ENCODE data around the gene PSMG4. TPM values are rescaled to one million over a fixed set of nuclear protein-coding genes. Genes with fewer than 3 reads are reported as not detected.

Gene PSMG4
- total RNA-seq, 1 experiment from 2014 or later, result 29.3 TPM

DNA sequence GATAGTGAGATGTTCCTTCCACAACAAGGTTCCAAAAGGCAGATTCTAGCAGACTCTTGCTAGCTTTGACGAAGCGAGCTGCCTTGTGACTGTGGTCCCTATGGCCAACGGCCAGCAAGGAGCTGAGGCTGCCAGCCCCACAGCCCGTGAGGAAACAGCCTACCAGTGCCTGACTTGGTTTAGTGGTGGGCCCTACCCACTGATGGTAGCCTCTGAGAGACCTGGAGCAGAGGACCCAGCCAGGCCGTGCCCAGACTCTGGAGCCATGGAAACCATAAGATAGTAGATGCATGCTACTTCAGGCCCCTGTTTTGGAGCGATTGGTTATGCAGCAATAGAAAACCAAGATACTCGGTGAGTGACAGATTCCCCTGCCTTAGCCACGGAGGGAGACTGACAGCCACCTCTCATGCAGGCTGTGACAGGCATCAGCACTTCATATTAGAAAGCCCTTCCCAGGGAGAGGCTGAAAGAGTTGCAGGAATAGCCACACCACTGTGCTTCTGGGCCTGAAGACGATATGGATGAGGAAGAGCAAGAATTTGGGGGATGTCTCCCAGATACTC is 19.2 kb downstream of the PSMG4 start:
- Histone ChIP-seq H4K5ac (ENCODE audit: insufficient read length, low read depth, low read length) (no peak overlapping the region), H4K8ac (replicated peaks; ENCODE audit: insufficient read length, low read depth, low read length) (no peak overlapping the region), H2BK5ac (ENCODE audit: insufficient read length, low read length) (no peak overlapping the region), H3K23me2 (ENCODE audit: insufficient read length, low read depth, low read length, poor library complexity, severe bottlenecking) (no peaks in the 10 kb centered on the region), H3K4ac (ENCODE audit: low read depth, low read length) (no peak overlapping the region), H2BK12ac (ENCODE audit: insufficient read length, low read depth, low read length) (no peak overlapping the region), H3K4me2 (ENCODE audit: insufficient read depth, insufficient read length, low read length) (no peak overlapping the region), H3K4me1 (ENCODE audit: insufficient read depth, low read length) (peaks cover 13% of the 10 kb centered on the region), H3K27ac (ENCODE audit: insufficient read length, low read depth, low read length) (no peak overlapping the region), H3K18ac (ENCODE audit: insufficient read length, low read depth, low read length) (no peak overlapping the region), H2BK15ac (ENCODE audit: low read depth, low read length) (no peak overlapping the region), H2BK20ac (ENCODE audit: low read depth, low read length, poor library complexity, severe bottlenecking) (no peak overlapping the region), H3K56ac (ENCODE audit: insufficient read length, low read depth, low read length) (no peak overlapping the region), H3T11ph (ENCODE audit: low read length) (no peak overlapping the region), H3K79me2 (ENCODE audit: insufficient read depth, low read length) (no peaks in the 10 kb centered on the region), H3K9me3 (ENCODE audit: control insufficient read depth, low read depth, low read length) (no peaks in the 10 kb centered on the region), H4K91ac (ENCODE audit: insufficient read length, low read depth, low read length) (no peak overlapping the region), H3K27me3 (ENCODE audit: insufficient read depth, low read length) (no peaks in the 10 kb centered on the region), H2AFZ (ENCODE audit: low read length) (no peak overlapping the region), H3K79me1 (ENCODE audit: insufficient read depth, low read depth, low read length, poor library complexity, severe bottlenecking) (no peaks in the 10 kb centered on the region), H2BK120ac (ENCODE audit: low read depth, low read length, poor library complexity, severe bottlenecking) (no peak overlapping the region), H2AK5ac (ENCODE audit: insufficient read length, low read length) (no peak overlapping the region), H4K20me1 (ENCODE audit: control insufficient read depth, insufficient read depth, insufficient read length) (no peaks in the 10 kb centered on the region), H3K14ac (ENCODE audit: insufficient read depth, low read length) (no peak overlapping the region; the same call in 1 of the 2 replicates), H3K9ac (ENCODE audit: extremely low read depth, insufficient read length, low read length) (no peak overlapping the region), H3K23ac (ENCODE audit: insufficient read length, low read depth, low read length) (no peak overlapping the region)
- peaks cover 11 to 14% (median 13%) of the 10 kb centered on the region in 3 experiments; a peak in 6 of 7 replicates for H3K36me3 Mint-ChIP-seq (ENCODE audit: insufficient read depth in 1 of 3, low read depth in 3 of 3)
- TF ChIP-seq, protein P1, sequence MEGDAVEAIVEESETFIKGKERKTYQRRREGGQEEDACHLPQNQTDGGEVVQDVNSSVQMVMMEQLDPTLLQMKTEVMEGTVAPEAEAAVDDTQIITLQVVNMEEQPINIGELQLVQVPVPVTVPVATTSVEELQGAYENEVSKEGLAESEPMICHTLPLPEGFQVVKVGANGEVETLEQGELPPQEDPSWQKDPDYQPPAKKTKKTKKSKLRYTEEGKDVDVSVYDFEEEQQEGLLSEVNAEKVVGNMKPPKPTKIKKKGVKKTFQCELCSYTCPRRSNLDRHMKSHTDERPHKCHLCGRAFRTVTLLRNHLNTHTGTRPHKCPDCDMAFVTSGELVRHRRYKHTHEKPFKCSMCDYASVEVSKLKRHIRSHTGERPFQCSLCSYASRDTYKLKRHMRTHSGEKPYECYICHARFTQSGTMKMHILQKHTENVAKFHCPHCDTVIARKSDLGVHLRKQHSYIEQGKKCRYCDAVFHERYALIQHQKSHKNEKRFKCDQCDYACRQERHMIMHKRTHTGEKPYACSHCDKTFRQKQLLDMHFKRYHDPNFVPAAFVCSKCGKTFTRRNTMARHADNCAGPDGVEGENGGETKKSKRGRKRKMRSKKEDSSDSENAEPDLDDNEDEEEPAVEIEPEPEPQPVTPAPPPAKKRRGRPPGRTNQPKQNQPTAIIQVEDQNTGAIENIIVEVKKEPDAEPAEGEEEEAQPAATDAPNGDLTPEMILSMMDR (conservative IDR thresholded peaks at IDR 0.05), result no peak
- no peak overlapping the region for H3K4me3 Mint-ChIP-seq
- H3K27ac Mint-ChIP-seq, result no peak overlapping the region; a peak in 1 of 7 replicates
- no peaks in the 10 kb centered on the region for H3K9me3 Mint-ChIP-seq
- no peak for DNase-seq
- H3K27me3 Mint-ChIP-seq (ENCODE audit: low read depth), result no peaks in the 10 kb centered on the region
- WGBS (ENCODE audit: extremely low coverage, insufficient read length, low lambda C conversion rate), result no CpG with 5 or more reads among the region's 9 CpGs
- H3K4me1 Mint-ChIP-seq, result peaks cover 28 to 31% of the 10 kb centered on the region in 2 experiments
